SU-DHL-6 (cell line): Measurements from ENCODE around the gene ACVR1B.

ENCODE experiments used
- H2AFZ ChIP-seq: fragments of 200-600 bp; sonication (generic); 2 replicates; pipeline ENCODE4 v1.6.1; 2014; ENCODE audit warnings: low read depth, mild to moderate bottlenecking, moderate library complexity, mixed read lengths, antibody characterized with exemption, low read length; ENCODE audit not compliant: severe bottlenecking
- H3F3A ChIP-seq: fragments of 200-600 bp; shearing (Covaris generic); 2 replicates; pipeline ENCODE4 v1.6.0; 2016; ENCODE audit warnings: antibody characterized with exemption, mild to moderate bottlenecking; ENCODE audit not compliant: insufficient read depth
- H3K27ac ChIP-seq: fragments of 200-600 bp; sonication (generic); 2 replicates; pipeline ENCODE4 v1.5.1; 2016; ENCODE audit warnings: low read depth, mild to moderate bottlenecking, low read length, moderate library complexity, mixed read lengths
- H3K27me3 ChIP-seq: fragments of 200-600 bp; sonication (generic), shearing (Covaris generic); 2 replicates; pipeline ENCODE4 v1.6.0; 2014; ENCODE audit warnings: mild to moderate bottlenecking, low read length
- H3K36me3 ChIP-seq: fragments of 200-600 bp; sonication (generic); 2 replicates; pipeline ENCODE4 v1.6.1; 2014; ENCODE audit warnings: mild to moderate bottlenecking, low read length, mixed read lengths
- H3K4me2 ChIP-seq: fragments of 300-600, 200-600 bp; shearing (Covaris generic), sonication (generic); 2 replicates; pipeline ENCODE4 v1.6.0; 2014; ENCODE audit warnings: low read length, low read depth, mild to moderate bottlenecking; ENCODE audit not compliant: poor library complexity, severe bottlenecking
- H3K4me3 ChIP-seq: fragments of 200-600 bp; sonication (generic); 2 replicates; pipeline ENCODE4 v1.5.1; 2014; ENCODE audit warnings: antibody characterized with exemption, low read length, mild to moderate bottlenecking, mixed read lengths; ENCODE audit not compliant: insufficient read depth, poor library complexity, severe bottlenecking
- H3K79me2 ChIP-seq: fragments of 200-600 bp; sonication (generic); 2 replicates; pipeline ENCODE4 v1.6.1; 2014; ENCODE audit warnings: mild to moderate bottlenecking, low read length, moderate library complexity; ENCODE audit not compliant: insufficient read depth
- H3K9ac ChIP-seq: fragments of 200-600 bp; sonication (generic); 2 replicates; pipeline ENCODE4 v1.7.0; 2014; ENCODE audit warnings: mild to moderate bottlenecking, low read length
- H3K9me2 ChIP-seq: fragments of 200-600 bp; sonication (generic); replicated peaks from 2 replicates; pipeline ENCODE4 v1.6.1; 2014; ENCODE audit warnings: low read length; ENCODE audit not compliant: insufficient read depth
- H3K9me3 ChIP-seq: fragments of 200-600 bp; sonication (generic); 2 replicates; pipeline ENCODE4 v1.6.1; 2014; ENCODE audit warnings: low read length, mixed read lengths; ENCODE audit not compliant: insufficient read depth
- H4K20me1 ChIP-seq: fragments of 200-600 bp; sonication (generic); 2 replicates; pipeline ENCODE4 v1.6.1; 2014; ENCODE audit warnings: low read depth, mild to moderate bottlenecking, antibody characterized with exemption, low read length, moderate library complexity, mixed read lengths
- CTCF ChIP-seq: fragments of 200-600 bp; sonication (generic); IDR thresholded peaks from one replicate; pipeline ENCODE4 v1.5.1; 2017; ENCODE audit warnings: antibody characterized with exemption, mild to moderate bottlenecking, low read length, moderate library complexity; ENCODE audit not compliant: insufficient read depth, poor library complexity, severe bottlenecking
- EZH2phosphoT487 ChIP-seq: fragments of 200-600 bp; sonication (generic), shearing (Covaris generic); conservative IDR thresholded peaks from 2 replicates; pipeline ENCODE4 v1.6.1; 2018; ENCODE audit warnings: mild to moderate bottlenecking, antibody characterized with exemption, low read length, moderate library complexity, mixed read lengths

Gene ACVR1B

DNA sequence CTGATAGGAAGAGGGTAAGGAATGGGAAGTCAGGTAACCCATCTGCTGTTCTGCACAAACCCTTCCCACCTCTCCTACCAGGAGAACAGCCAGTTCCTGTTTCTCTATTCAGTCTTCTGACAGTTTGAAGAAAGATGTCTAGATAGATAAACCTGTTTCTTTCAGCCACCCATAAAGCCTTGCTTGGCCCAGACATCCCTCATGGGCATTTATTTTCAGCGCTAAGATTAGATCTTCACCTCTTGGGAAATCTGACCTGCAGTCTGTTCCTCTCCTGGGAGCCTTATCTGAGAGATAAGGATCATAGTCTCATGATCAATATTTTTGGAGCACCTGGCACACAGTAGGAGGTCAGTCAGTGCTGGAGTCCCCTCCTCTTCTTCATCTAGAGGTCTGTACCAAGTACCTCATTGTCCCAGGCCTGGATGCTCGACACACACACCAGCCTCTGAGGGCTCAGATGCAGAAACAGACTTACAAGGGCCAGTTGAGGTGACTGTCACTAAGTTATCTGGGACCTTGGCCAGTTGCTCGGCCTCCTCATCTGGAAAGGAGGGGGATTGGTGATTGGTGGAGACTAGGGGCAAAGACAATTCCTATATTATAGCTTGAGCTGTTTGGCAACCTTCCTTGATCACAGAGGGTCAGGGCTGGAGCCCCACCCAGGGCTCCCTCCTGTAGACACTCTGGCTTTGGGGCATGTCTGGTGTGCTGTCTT lies 26.0 kb upstream of the ACVR1B start:
- no peaks in the 10 kb centered on the region for H3K9me3 ChIP-seq
- H3K27me3 ChIP-seq: no peaks in the 10 kb centered on the region
- no peak overlapping the region for H3K9ac ChIP-seq
- no peak overlapping the region for H2AFZ ChIP-seq
- no peak overlapping the region for H3K27ac ChIP-seq
- H4K20me1 ChIP-seq: no peaks in the 10 kb centered on the region
- H3K36me3 ChIP-seq: no peaks in the 10 kb centered on the region
- no peak overlapping the region for H3K4me3 ChIP-seq
- H3K9me2 ChIP-seq: no peaks in the 10 kb centered on the region
- no peaks in the 10 kb centered on the region for H3K79me2 ChIP-seq
- no peaks in the 10 kb centered on the region for H3F3A ChIP-seq
- TF ChIP-seq CTCF: no peak
- no peak overlapping the region for H3K4me2 ChIP-seq

- no peaks in the 10 kb centered on the region for H3K9me3 ChIP-seq
- no peak overlapping the region for H3K4me3 ChIP-seq
- no peak overlapping the region for H3K27ac ChIP-seq
- H3K9me2 ChIP-seq: no peaks in the 10 kb centered on the region
- H3K9ac ChIP-seq: no peak overlapping the region
- no peak overlapping the region for H2AFZ ChIP-seq
- TF ChIP-seq CTCF: no peak
- no peak for TF ChIP-seq EZH2phosphoT487
- no peaks in the 10 kb centered on the region for H3F3A ChIP-seq
- H3K36me3 ChIP-seq: no peaks in the 10 kb centered on the region
- H3K79me2 ChIP-seq: no peaks in the 10 kb centered on the region
- H4K20me1 ChIP-seq: no peaks in the 10 kb centered on the region
- H3K4me2 ChIP-seq: no peak overlapping the region
- no peaks in the 10 kb centered on the region for H3K27me3 ChIP-seq
These were observed 25.4 kb upstream of the ACVR1B start for GRCh38 chr12:51926064-51926632.

DNA sequence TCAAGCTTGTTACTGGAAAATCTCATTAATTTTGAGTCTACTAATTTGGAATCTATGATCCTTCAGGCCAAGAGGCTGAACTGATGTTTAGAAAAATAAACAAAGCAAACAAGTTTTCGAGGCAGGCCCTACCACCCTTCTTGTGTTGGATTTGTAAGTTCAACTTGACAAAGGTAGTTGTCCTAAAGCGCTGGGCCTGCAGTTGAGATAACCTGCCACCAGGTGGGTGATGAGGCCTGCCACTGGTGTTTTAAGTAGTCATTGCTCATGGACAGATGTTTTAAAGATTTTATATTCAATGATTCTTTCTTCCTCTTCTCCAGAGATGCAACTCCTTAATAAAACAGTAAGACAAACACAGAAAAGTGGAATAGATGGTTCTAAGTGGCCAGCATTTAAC lies 24.8 kb upstream of the ACVR1B start:
- Histone ChIP-seq H3K9me3 (no peaks in the 10 kb centered on the region), H3F3A (no peaks in the 10 kb centered on the region), H3K9ac (no peak overlapping the region), H3K9me2 (no peaks in the 10 kb centered on the region), H3K4me3 (no peak overlapping the region), H3K4me2 (no peak overlapping the region), H4K20me1 (no peaks in the 10 kb centered on the region), H3K27me3 (no peaks in the 10 kb centered on the region), H2AFZ (no peak overlapping the region), H3K79me2 (no peaks in the 10 kb centered on the region), H3K36me3 (no peaks in the 10 kb centered on the region), H3K27ac (no peak overlapping the region)
- TF ChIP-seq EZH2phosphoT487: no peak
- TF ChIP-seq CTCF: peak; percentile 42
